Measurements from ENCODE around the gene THBS3.
"Not testable (repeated sequence)": the region's sequence is repeated elsewhere in the genome, so short reads cannot be mapped to it uniquely, and the experiment has no call there.

THBS3 gene

DNA sequence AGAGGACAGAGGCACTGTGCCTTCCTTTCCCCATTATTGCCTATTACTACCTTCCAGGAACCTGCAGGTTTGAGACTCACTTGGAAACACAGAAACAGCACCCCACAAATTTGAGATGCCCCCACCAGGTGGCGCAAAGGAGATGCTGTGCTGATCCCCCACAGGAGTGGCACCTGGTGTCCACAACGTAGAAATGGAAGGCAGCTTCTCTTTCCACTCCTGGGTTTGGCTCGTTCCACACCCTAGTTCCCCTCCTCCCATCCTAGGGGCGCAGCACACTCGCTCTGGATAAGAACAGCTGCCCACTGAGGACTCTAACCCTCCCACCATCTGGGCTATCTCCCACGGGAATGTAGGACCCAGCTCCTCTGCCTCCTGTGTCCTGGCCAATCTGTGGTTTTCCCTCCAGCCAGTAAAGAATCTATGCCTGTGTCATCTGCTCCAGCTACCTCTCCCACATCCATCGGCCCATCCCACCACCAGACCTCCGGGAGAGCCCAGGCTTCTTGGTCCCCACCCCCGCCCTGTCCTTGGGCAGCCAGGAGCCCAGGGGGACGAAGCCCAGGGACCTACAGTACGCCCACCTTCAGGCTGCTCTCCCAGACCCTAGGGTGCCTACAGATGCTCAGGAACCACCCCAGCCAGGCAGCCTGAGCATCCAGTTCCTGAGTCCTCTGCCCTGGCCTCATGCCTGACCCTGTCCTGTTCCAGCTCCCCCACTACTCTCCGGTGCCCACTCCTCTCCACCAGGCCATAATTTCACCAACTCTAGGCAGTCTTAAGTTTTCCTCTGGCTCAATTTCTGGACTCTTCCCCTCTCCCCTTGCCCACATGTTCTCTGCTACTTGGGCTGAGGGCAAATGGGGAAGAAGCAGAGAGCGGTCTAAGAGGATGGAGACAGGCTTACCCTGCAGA is 549 bp downstream of the THBS3 start:
- DNase-seq = peak; percentile 71

DNA sequence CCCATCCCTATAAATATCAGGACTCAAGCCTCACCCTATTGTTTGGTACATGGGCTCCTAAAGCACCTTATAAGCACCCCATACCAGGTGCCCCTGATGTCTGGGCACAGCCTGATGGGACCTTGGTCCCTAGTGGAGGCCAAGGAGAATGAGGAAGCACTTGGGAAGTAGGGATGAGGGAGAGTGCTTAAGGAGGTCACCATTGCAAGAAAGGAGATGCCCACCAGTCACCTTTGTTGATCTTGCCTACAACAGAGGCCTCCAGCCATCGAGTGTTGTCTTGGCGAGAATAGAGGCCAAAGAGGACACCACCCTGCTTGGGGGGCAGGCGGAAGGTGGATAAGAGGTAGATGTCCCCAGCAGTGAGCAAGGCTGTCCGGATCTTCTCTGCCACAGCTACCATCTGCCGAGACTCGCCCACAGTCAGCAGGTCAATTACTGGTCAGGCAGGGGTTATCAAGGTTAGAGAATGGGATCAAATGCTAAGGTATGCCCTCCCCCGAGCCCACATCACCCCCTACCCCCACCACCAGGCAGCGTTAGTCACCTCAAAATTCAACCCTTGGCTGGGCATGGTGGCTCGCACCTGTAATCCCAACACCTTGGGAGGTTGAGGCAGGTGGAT is 1.6 kb downstream of the THBS3 start:
- no peak for DNase-seq

DNA sequence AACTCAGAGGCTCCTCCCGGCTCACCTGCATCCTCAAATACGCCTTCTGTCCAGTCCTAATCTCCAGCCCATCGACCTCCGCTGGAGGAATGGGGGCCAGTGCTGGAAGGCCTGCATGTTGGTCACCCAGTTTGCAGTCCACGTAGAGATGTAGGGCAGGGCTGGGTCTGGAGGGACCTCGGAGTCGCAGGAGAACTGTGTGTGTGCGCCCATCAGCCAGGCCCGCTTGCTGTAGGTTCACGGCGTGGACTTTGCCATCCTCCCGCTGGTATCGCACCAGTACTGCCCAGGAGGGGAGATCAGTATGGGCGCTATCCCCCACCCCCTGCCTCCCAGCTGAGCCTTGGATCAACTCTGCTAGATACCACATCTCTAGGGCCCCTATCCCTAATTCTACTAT is 2.7 kb downstream of the THBS3 start:
- DNase-seq = no peak

DNA sequence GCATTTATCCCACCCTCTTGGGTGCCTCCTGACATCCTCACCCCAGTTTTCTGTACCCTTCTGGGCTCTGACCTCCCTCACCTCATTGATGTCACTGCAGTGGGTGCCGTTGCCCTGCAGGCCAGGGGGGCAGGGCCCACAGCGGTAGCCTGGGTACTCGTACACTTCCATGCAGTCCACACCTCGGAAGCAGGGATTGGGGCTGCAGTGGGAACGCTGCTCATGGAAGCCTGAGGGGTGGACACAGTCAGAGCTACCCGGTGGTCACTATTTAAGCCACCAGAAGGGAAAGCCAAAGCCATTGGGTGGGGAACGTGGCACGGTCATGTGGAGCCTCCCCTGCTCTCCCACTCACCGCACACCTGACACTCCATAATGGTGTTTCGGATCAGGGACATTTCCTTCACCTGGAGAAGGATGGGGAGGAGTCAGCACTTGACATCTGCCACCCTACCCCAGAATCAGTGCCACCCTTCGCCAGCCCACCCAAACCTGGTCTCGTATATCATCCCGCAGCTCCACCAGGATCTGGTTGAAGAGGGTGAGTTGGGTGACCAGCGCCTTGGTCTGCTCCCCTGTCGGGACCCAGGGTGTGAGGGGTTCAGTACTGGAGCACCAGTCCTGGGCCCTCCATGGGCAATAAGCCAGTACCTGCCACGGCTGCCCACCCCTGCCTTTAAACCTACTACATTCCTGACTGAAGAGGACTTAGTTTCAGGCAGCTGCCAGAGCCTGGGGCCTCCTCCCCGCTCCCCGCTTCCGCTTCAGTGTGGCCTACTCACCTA is 4.8 kb downstream of the THBS3 start:
- DNase-seq = no peak

DNA sequence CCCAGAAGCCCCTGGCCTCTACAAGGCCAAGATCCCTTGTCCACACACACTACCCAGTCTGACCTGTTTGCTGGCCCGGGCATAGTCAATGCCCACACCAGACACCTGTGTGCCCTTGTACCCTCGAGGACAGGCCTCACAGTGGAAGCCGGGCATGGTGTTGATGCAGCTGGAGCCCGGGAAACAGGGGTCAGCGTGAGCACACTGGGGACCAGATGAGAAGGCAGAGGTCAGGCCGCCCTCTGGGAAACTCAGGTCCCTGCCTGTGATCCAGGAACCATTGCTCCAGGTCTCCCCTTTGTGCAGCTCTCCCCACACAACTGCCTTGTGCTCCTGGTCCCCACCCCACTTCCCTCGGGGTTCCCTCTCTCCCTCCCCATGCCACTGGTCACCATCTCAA is 5.5 kb downstream of the THBS3 start:
- no peak for DNase-seq

DNA sequence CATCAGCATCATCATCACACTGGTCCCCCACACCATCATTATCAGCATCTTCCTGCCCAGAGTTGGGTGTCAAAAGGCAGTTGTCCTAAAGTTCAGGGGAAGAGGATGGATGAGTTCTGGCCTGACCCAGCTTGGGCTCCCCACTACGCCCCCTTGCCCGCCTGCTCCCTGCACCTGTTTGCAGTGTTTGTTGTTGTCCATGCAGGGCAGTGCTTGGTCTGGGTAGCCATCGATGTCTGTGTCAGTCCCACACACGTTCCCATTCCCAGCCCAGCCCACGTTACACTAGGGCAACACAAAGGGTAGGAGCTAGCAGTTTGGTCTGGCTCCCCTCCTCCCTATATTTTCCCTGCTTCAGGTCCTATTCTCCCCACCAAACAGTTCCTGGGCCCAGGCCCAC is 6.8 kb downstream of the THBS3 start:
- DNase-seq = no peak

DNA sequence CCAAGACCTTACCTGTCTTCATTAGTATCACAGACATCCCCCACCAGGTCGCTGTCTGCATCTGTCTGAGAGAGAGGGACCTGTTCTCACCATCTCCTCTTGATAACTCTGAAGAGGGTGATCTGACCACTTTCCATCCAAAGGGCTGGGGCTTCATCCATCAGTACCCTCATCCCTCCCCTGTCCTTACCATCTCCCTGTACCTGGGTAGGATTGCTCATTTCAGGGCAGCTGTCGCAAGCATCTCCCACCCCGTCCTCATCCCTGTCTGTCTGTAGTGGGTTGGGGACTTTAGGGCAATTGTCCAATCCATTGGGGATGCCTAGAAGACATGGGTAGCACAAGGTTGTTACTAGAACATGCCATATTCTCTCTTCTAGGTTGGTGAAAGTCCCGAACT is 7.9 kb downstream of the THBS3 start:
- DNase-seq = no peak

DNA sequence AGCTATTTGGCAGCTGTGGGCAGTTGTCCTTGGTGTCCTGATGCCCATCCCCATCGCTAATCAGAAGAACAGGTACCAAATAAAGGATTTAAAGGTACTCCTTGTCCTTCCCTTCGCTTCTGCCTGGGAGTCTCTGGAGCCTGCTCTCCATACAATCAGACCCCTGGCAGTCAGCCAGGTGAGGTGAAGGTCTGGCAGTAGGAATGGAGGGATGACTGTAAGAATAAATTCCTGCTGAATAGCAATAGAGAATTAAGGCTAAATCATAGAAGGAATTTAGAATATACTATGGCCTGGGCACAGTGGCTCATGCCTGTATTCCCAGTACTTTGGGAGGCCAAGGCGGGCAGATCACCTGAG is 9.2 kb downstream of the THBS3 start:
- DNase-seq = no peak

DNA sequence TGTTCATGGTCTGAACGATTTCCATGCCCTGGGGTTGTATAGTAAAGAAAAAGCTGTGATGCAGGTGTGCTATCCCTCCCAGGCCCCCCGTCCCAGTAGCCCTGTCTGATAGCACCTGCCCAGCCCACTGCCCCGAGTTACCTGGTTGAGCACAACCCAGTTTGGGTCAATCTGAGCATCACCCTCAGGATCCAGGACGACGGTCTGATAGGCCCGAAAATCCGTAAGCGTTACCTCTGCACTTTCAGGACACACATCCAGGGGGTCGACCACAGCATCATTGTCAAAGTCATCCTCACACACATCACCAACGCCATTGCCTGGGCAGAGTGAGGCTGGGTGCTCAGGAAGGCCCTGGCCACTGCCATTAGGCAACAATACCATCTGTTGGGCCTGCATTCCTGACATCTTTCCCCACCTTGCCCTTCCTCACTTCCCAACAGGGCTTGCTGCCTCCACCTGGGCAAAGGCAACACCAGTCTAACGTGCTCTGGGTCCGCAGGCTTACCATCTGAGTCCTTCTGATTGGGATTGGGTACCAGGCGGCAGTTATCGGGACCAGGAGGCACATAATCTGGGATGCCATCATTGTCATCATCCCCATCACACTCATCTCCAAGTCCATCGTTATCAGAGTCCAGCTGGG is 9.7 kb downstream of the THBS3 start:
- no peak for DNase-seq

DNA sequence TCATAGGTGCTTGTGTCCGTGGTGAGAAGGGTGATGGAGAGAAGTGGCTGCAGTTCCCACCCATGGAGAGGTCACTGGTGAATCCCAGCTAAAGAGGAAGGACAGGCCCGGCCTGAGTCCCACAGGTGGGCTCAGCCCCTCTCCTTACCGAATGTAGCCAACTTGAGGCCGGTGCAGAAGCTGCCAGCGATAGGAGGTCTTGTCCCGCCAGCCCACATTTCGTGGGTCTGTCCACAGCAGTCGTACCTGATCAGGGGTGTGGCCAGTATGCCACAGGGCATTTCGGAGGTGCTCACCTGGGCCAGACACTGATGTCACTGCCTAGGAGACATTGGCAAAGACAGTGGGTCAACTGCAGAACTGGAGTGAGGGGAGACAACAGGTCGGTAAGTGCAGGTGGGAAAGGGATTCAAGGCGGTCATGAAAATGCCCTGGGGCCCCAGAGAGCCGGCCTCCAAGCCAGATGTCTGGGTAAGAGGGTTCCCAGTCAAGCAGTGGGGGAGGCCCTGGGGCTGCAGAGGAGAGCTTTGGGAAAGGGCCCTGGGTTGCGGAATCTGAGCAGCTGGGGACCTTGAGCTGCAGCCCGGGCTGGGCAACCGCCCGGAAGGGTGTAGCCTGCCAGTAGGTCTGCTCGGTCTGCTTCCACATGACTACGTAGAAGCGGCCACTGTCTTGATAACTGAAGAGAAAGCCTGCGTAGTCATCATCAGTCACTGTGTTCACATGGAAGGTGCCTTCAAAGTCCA is 10.6 kb downstream of the THBS3 start:
- DNase-seq = no peak

DNA sequence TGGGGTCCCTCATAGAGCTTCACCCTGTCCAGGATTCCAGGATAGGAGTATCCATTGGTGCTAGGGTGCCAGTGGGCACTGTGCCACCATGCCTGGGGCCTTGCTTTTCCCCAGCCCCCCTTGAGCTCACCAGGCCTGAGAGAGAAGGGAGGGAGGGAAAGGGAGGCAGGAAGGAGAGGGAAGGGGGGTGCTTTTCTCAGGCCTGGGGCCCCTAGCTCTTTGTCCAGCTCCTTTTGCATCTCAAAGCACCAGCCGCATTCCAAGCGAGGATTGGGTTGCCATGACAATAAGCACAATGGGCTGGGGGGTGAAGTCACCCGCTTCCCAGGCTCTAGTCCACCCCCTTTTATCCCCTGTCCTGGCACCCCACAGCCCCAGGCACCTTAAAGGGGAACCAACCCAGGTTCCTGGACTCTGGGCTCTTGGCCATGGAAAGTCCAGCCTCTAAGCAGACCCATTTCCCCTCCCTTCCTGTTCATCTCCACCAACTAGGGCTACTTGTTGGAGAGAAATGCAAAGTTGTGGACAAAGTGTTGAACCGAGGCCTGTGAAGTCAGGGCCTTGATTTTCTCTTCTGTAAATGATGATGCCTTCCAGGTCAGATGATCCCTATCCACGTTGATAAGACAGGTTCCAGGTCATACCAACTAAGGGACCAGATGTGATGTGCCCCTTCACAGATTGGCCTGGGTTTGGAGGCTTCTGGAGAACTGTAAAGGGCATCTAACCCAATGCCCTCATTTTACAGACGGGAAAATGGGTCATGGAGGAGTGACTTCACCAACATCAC is 11.4 kb downstream of the THBS3 start:
- no peak for DNase-seq

DNA sequence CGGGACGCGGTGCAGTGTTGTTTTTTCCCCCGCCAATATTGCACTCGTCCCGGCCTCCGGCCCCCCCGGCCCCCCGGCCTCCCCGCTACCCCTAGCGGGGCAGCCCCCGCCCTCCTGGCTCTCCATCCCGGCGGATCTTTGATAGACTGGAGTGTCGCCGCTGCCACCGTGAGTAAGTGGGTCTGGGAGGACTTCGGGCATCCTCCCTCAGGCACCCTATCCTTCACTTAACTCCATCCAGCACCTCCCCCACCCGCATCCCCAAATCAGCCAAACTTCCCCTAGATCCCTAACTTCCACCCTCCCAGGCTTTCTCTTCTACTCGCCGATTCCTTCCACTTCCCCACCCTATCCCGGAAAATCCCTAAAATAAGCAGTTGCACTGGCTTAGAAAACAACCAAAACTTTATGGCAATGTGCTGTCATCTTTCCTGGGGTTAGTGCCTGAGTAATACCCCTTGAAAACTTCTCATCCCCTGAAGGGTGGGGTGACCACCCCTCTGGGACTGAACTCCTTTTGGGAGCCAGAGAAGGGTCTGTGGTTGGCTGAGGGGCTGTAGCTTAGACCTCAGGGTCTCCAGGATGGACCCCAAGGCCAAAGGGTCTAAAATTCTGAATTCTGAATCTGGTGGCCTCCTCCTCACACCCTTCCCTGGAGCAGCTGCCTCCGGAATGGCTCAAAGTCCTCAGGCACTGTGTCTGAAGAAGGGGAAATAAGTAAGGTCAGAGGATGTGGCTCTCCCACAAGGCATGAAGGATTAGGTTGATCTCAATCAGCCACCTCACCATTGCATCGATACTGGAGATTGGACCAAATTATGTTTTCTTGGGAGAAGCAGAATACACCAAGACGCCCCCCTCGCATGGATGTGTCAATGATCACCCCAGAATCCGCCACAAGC is 12.2 kb downstream of the THBS3 start:
- no peak for DNase-seq

DNA sequence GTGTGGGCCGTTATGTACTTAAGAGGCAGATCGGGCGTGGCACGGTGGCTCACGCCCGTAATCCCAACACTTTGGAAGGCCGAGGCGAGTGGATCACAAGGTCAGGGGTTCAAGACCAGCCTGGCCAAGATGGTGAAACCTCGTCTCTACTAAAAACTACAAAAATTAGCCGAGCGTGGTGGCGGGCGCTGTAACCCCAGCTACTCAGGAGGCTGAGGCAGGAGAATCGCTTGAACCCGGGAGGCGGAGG is 13.8 kb downstream of the THBS3 start:
- not testable (repeated sequence) for DNase-seq

DNA sequence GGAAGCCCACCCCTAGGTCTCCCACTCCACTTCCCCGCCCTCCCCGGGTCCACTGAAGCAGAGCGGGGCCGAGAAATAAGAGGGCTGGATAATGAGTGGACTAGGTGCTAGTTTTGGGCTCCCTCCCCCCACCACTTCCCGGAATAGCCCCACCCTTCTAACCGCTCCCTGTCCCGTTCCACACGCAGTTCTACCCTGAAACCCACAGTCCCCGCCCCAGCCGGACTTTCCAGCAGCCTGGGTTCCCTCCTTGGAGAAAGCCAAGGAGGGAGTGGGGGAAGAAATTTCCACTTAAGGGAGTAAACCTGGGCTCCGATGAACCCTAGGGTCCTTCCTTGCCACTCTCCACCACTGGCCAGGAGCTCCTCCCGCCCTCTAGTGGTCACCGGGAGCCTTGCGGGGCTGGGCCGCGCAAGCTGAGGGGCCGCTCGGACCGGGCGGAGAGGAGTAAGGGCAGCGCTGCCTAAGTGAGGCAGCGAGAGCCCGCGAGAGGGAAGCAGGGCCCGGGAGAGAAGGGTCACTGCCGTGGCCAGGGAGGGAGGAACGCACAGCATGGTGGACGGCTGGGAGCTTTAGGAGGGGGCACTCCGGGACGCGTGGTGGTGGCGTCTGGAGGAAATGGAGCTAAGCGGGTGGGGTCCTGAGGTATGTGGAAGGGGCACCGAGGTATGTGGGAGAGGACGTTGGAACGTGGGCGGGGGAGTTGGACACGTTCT is 14.3 kb downstream of the THBS3 start:
- peak; percentile 95 for DNase-seq

DNA sequence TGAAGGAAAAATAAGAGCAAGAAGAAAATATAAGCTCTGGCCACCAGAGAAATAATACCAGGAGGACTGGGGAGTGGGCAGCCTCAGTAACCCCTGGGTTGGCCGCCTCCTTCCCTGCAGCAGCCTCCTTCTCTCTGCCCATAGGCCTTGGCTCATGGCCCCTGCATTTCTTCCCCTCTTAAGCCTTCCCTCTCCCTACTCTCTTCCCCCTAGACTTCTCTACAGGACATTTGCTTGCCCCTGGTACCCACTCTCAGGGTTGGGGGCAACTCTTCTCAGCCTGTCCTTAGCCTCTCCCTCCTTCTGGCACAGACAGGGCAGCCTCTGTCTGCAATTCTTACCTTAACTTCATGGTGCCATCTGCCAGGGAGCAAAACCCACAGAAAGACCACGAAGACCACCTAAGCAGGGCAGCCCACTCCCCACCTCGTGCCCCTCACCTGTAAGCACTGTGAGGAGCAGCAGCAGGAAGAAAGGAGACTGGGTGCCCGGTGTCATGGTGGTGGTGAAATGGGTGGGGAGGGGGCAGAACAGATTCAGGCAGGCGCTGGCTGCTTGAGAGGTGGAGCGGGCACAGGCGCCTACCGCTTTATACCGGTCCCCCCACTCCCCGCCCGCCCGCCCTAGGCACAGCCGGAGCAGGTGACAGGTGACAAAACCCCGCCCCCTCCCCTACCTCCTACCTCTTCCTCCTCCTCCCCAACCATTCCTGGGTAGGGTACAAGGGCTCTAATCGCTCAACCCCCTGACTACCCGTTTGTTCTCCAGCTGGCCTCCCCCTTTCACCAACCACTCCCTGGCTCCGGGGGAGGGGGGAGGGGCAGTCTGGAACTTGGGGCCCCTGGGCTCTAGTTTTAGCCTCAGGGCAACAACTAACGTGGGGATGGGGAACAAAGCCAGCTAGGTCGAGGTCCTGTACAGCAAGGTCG is 15.1 kb downstream of the THBS3 start:
- DNase-seq = peak; percentile 39

DNA sequence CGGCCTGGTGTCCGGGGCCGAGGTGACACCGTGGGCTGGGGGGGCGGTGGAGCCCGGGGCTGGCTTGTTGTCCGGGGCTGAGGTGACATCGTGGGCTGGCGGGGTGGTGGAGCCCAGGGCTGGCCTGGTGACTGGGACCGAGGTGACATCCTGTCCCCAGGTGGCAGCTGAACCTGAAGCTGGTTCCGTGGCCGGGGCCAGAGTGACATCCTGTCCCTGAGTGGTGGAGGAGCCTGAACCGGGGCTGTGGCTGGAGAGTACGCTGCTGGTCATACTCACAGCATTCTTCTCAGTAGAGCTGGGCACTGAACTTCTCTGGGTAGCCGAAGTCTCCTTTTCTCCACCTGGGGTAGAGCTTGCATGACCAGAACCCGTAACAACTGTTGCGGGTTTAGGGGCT is 15.8 kb downstream of the THBS3 start:
- no peak for DNase-seq

DNA sequence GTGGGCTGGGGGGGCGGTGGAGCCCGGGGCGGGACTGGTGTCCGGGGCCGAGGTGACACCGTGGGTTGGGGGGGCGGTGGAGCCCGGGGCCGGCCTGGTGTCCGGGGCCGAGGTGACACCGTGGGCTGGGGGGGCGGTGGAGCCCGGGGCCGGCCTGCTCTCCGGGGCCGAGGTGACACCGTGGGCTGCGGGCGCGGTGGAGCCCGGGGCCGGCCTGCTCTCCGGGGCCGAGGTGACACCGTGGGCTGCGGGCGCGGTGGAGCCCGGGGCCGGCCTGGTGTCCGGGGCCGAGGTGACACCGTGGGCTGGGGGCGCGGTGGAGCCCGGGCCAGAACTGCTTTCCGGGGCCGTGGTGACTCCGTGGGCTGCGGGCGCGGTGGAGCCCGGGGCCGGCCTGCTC is 17.8 kb downstream of the THBS3 start:
- DNase-seq = not testable (repeated sequence)

DNA sequence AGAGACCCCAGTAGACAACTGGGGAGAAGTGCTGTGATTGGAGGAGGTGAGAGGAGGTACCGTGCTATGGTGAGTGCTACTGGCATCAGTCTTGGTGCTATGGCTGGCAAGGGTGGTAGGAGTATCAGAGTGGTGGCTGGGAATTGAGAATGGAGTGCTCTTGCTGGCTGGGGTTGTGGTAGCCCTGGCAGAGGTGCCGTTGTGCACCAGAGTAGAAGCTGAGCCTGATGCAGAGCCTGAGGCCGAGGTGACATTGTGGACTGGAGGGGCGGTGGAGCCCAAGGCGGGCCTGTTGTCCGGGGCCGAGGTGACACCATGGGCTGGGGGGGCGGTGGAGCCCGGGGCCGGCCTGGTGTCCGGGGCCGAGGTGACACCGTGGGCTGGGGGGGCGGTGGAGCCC is 19.4 kb downstream of the THBS3 start:
- DNase-seq = no peak

Data from right kidney (tissue), 1 donor.